ENCODE measurements around the gene MYO5A. TPM values are rescaled to one million over a fixed set of nuclear protein-coding genes. Genes with fewer than 3 reads are reported as not detected.

The MYO5A gene
- total RNA-seq, 1 experiment from 2014 or later: 21.8 TPM

GRCh38 chr15:52556524-52557273, 28.0 kb upstream of the MYO5A start:
- no peak overlapping the region for H3K27ac Mint-ChIP-seq
- no peak overlapping the region for H3K4me3 Mint-ChIP-seq

More at GRCh38 chr15:52556524-52557273, 28.0 kb upstream of the MYO5A start:
- H3K9me3 Mint-ChIP-seq: no peaks in the 10 kb centered on the region
- Histone ChIP-seq H3K23ac (ENCODE audit: insufficient read length, low read depth, low read length) (no peak overlapping the region), H2AFZ (ENCODE audit: low read length) (no peak overlapping the region), H3K79me2 (ENCODE audit: insufficient read depth, low read length) (peaks cover 33% of the 10 kb centered on the region; the same call in 1 of the 2 replicates), H3K23me2 (ENCODE audit: insufficient read length, low read depth, low read length, poor library complexity, severe bottlenecking) (no peaks in the 10 kb centered on the region), H3K27me3 (ENCODE audit: insufficient read depth, low read length) (no peaks in the 10 kb centered on the region), H3K9me3 (ENCODE audit: control insufficient read depth, low read depth, low read length) (no peaks in the 10 kb centered on the region), H3K4me2 (ENCODE audit: insufficient read depth, insufficient read length, low read length) (no peak overlapping the region), H2BK120ac (ENCODE audit: low read depth, low read length, poor library complexity, severe bottlenecking) (no peak overlapping the region), H2AK5ac (ENCODE audit: insufficient read length, low read length) (no peak overlapping the region), H3T11ph (ENCODE audit: low read length) (no peak overlapping the region), H2BK20ac (ENCODE audit: low read depth, low read length, poor library complexity, severe bottlenecking) (no peak overlapping the region), H2BK15ac (ENCODE audit: low read depth, low read length) (no peak overlapping the region), H4K20me1 (ENCODE audit: control insufficient read depth, insufficient read depth, insufficient read length) (no peaks in the 10 kb centered on the region), H4K5ac (ENCODE audit: insufficient read length, low read depth, low read length) (no peak overlapping the region), H4K8ac (replicated peaks; ENCODE audit: insufficient read length, low read depth, low read length) (no peak overlapping the region), H2BK5ac (ENCODE audit: insufficient read length, low read length) (no peak overlapping the region), H3K4ac (ENCODE audit: low read depth, low read length) (no peak overlapping the region), H3K14ac (ENCODE audit: insufficient read depth, low read length) (no peak overlapping the region), H3K79me1 (ENCODE audit: insufficient read depth, low read depth, low read length, poor library complexity, severe bottlenecking) (peaks cover 3% of the 10 kb centered on the region), H3K27ac (ENCODE audit: insufficient read length, low read depth, low read length) (no peak overlapping the region), H3K4me1 (ENCODE audit: insufficient read depth, low read length) (no peaks in the 10 kb centered on the region), H2BK12ac (ENCODE audit: insufficient read length, low read depth, low read length) (no peak overlapping the region), H3K9ac (ENCODE audit: extremely low read depth, insufficient read length, low read length) (no peak overlapping the region), H4K91ac (ENCODE audit: insufficient read length, low read depth, low read length) (no peak overlapping the region), H3K56ac (ENCODE audit: insufficient read length, low read depth, low read length) (no peak overlapping the region), H3K18ac (ENCODE audit: insufficient read length, low read depth, low read length) (no peak overlapping the region)
- peaks cover 0 to 9% of the 10 kb centered on the region in 2 experiments; a peak in 2 of 4 replicates for H3K4me1 Mint-ChIP-seq
- DNase-seq: no peak
- H3K27me3 Mint-ChIP-seq (ENCODE audit: low read depth): no peaks in the 10 kb centered on the region
- TF ChIP-seq CTCF (conservative IDR thresholded peaks at IDR 0.05): no peak
- H3K36me3 Mint-ChIP-seq (ENCODE audit: insufficient read depth in 1 of 3, low read depth in 3 of 3): peaks cover 12 to 47% (median 39%) of the 10 kb centered on the region in 3 experiments; a peak in 6 of 7 replicates
- WGBS (ENCODE audit: extremely low coverage, insufficient read length, low lambda C conversion rate): no CpG with 5 or more reads among the region's 3 CpGs
